HCT116 (cell line): ENCODE results near the gene HMGCLL1. TPM values are rescaled to one million over a fixed set of nuclear protein-coding genes. Genes with fewer than 3 reads are reported as not detected.

Experiments used
- ATAC-seq: fragments of 200-7000 bp; cut with Tn5 transposase; 2 replicates; pipeline ENCODE4 v1.9.1; 2020; ENCODE audit warnings: mild to moderate bottlenecking, moderate library complexity
- BruUV-seq: library from RNA; stranded (reverse); fragments of 400-500 nt; replicated peaks from 2 replicates; lab custom pipeline; 2021; lab: Mats Ljungman, UMichigan
- CTCF ChIA-PET: fragments of 300-600 bp; sonication (Branson Sonifier 250); formaldehyde crosslinking; loops from one replicate; lab custom pipeline; 2021; ENCODE audit warnings: antibody characterized with exemption; lab: Charles Lee
- POLR2A ChIA-PET: fragments of 300-600, 350-600 bp; sonication (Branson Sonifier 250); formaldehyde crosslinking; loops from one replicate; lab custom pipeline; 2021; ENCODE audit warnings: antibody characterized with exemption; lab: Charles Lee
- RAD21 ChIA-PET, 2 experiments: fragments of 300-600 bp; sonication (Branson Sonifier 250); formaldehyde crosslinking; loops; one replicate each; lab custom pipeline; 2023; ENCODE audit warnings: low total read pairs in 2 of 2; ENCODE audit not compliant: uncharacterized antibody in 2 of 2, unreplicated experiment in 2 of 2, low non-redundant PET in 1 of 2; lab: Charles Lee
- DNase-seq: peaks from one replicate; pipeline ENCODE4 v3.0.0-alpha.2; 2010; ENCODE audit warnings: low read depth, low spot score
- H2AFZ ChIP-seq: fragments of 200-600 bp; shearing (Covaris generic), sonication (generic); 2 replicates; pipeline ENCODE4 v1.6.1; 2017; ENCODE audit warnings: low read depth, mixed run types, mixed read lengths, antibody characterized with exemption, low read length; ENCODE audit not compliant: poor library complexity, severe bottlenecking
- H3K27ac ChIP-seq: 2 replicates; pipeline ENCODE4 v1.5.1; 2012; ENCODE audit warnings: low read depth, low read length
- H3K27me3 ChIP-seq: fragments of 200-600 bp; sonication (generic); 2 replicates; pipeline ENCODE4 v1.6.1; 2016; ENCODE audit warnings: mixed run types, low read length, mixed read lengths; ENCODE audit not compliant: insufficient read depth
- H3K36me3 ChIP-seq, 2 experiments: fragments of 200-500 bp in 1 of 2; fragments of 200-600 bp in 1 of 2; sonication (Bioruptor generic) in 1 of 2; sonication (generic) in 1 of 2; 2 replicates each; pipeline versions ENCODE4 v1.5.1 to v1.6.1; 2014 to 2016; ENCODE audit warnings: low read length in 2 of 2, inconsistent platforms in 1 of 2, mixed read lengths in 1 of 2, mixed run types in 1 of 2; ENCODE audit not compliant: insufficient read depth in 2 of 2, control insufficient read depth in 1 of 2
- H3K4me1 ChIP-seq, 2 experiments: fragments of 200-600 bp in 1 of 2; sonication (generic) in 1 of 2; 2 replicates each; pipeline versions ENCODE4 v1.5.1 to v1.6.1; 2012 to 2017; ENCODE audit warnings: low read length in 2 of 2, inconsistent platforms in 1 of 2, mild to moderate bottlenecking in 1 of 2, mixed read lengths in 1 of 2, mixed run types in 1 of 2, moderate library complexity in 1 of 2; ENCODE audit not compliant: insufficient read depth in 2 of 2, control insufficient read depth in 1 of 2
- H3K4me2 ChIP-seq: fragments of 200-600 bp; sonication (generic); 2 replicates; pipeline ENCODE4 v1.6.1; 2017; ENCODE audit warnings: mixed run types, low read length, mixed read lengths
- H3K4me3 ChIP-seq, 2 experiments: fragments of 200-600 bp in 1 of 2; sonication (generic) in 1 of 2; replicated peaks in 1 of 2; 2 replicates each; pipeline ENCODE4 v1.5.1; 2011 to 2016; ENCODE audit warnings: low read length in 2 of 2, control low read depth in 1 of 2, low read depth in 1 of 2, mild to moderate bottlenecking in 1 of 2, mixed read lengths in 1 of 2, mixed run types in 1 of 2
- H3K79me2 ChIP-seq: fragments of 200-600 bp; sonication (generic); 2 replicates; pipeline ENCODE4 v1.6.1; 2017; ENCODE audit warnings: mild to moderate bottlenecking, mixed run types, low read length, moderate library complexity, mixed read lengths; ENCODE audit not compliant: insufficient read depth
- H3K9ac ChIP-seq: fragments of 200-600 bp; sonication (generic); 2 replicates; pipeline ENCODE4 v1.6.1; 2016; ENCODE audit warnings: low read length, mixed read lengths
- H3K9me2 ChIP-seq: fragments of 200-600 bp; sonication (generic), shearing (Covaris generic); 2 replicates; pipeline ENCODE4 v1.6.1; 2017; ENCODE audit warnings: mixed run types, mild to moderate bottlenecking, moderate library complexity; ENCODE audit not compliant: insufficient read depth
- H3K9me3 ChIP-seq, 2 experiments: fragments of 200-500 bp in 1 of 2; fragments of 200-600 bp in 1 of 2; sonication (Bioruptor generic) in 1 of 2; sonication (generic) in 1 of 2; 2 replicates each; pipeline ENCODE4 v1.6.1; 2014 to 2017; ENCODE audit warnings: low read length in 2 of 2, mixed read lengths in 2 of 2, inconsistent platforms in 1 of 2, low read depth in 1 of 2, mild to moderate bottlenecking in 1 of 2, mixed run types in 1 of 2, moderate library complexity in 1 of 2; ENCODE audit not compliant: control insufficient read depth in 1 of 2, insufficient read depth in 1 of 2
- H4K20me1 ChIP-seq: fragments of 200-600 bp; sonication (generic), shearing (Covaris generic); 2 replicates; pipeline ENCODE4 v1.6.1; 2017; ENCODE audit warnings: mixed run types, mild to moderate bottlenecking, moderate library complexity; ENCODE audit not compliant: insufficient read depth
- CBX3 ChIP-seq: IDR thresholded peaks from 2 replicates; pipeline ENCODE4 v1.6.1; 2012; ENCODE audit warnings: low read depth
- CEBPB ChIP-seq: IDR thresholded peaks from 2 replicates; pipeline ENCODE4 v1.6.1; 2012; ENCODE audit warnings: low read depth
- EGR1 ChIP-seq: IDR thresholded peaks from 2 replicates; pipeline ENCODE4 v1.6.1; 2012; ENCODE audit warnings: low read depth
- ELF1 ChIP-seq: IDR thresholded peaks from 2 replicates; pipeline ENCODE4 v1.6.1; 2012; ENCODE audit warnings: low read depth, borderline replicate concordance
- EZH2phosphoT487 ChIP-seq: fragments of 200-600 bp; IDR thresholded peaks from 2 replicates; pipeline ENCODE4 v1.6.1; 2018; ENCODE audit warnings: antibody characterized with exemption, borderline replicate concordance
- FOSL1 ChIP-seq: IDR thresholded peaks from 2 replicates; pipeline ENCODE4 v1.6.1; 2012; ENCODE audit warnings: low read depth
- JUND ChIP-seq: IDR thresholded peaks from 2 replicates; pipeline ENCODE4 v1.6.1; 2012
- POLR2A ChIP-seq: IDR thresholded peaks from 2 replicates; pipeline ENCODE4 v1.7.0; 2011; ENCODE audit warnings: borderline replicate concordance; ENCODE audit not compliant: insufficient read depth, insufficient read length; ENCODE audit errors: extremely low read depth
- POLR2AphosphoS5 ChIP-seq: IDR thresholded peaks from 2 replicates; pipeline ENCODE4 v1.6.1; 2011; ENCODE audit warnings: mild to moderate bottlenecking, low read depth, low read length, moderate library complexity
- RAD21 ChIP-seq: IDR thresholded peaks from 2 replicates; pipeline ENCODE4 v1.6.1; 2012; ENCODE audit warnings: low read depth, mild to moderate bottlenecking
- SIN3A ChIP-seq: IDR thresholded peaks from 2 replicates; pipeline ENCODE4 v1.6.1; 2012; ENCODE audit warnings: low read depth
- SP1 ChIP-seq: IDR thresholded peaks from 2 replicates; pipeline ENCODE4 v1.6.1; 2012; ENCODE audit warnings: low read depth
- SRF ChIP-seq: IDR thresholded peaks from 2 replicates; pipeline ENCODE4 v1.6.1; 2012; ENCODE audit warnings: low read depth
- TCF7L2 ChIP-seq: IDR thresholded peaks from 2 replicates; pipeline ENCODE4 v1.7.0; 2011; ENCODE audit warnings: borderline replicate concordance, inconsistent platforms; ENCODE audit not compliant: insufficient read depth, insufficient read length; ENCODE audit errors: extremely low read depth
- YY1 ChIP-seq: IDR thresholded peaks from 2 replicates; pipeline ENCODE4 v1.6.1; 2011; ENCODE audit warnings: low read length, low read depth, moderate library complexity, mild to moderate bottlenecking; ENCODE audit not compliant: insufficient replicate concordance; ENCODE audit errors: extremely low read depth
- ZNF274 ChIP-seq: fragments of 200-500 bp; sonication (Bioruptor generic); IDR thresholded peaks from 2 replicates; pipeline ENCODE4 v1.6.1; 2014; ENCODE audit warnings: mild to moderate bottlenecking, low read depth, low read length, inconsistent platforms
- intact Hi-C: fragments of 100-400 bp; cut with micrococcal nuclease; formaldehyde crosslinking; loops from 2 replicates; pipeline ENCODE4 v1.10.0; 2022
- total RNA-seq: library from RNA; stranded (reverse); gene quantifications from one replicate; pipeline ENCODE4 v1.2.1, GENCODE V29; 2021; ENCODE audit not compliant: unreplicated experiment
- TF ChIP-seq, protein P1 (sequence below): IDR thresholded peaks from 2 replicates; pipeline ENCODE4 v1.6.1; 2012
- TF ChIP-seq, protein P2 (sequence below): IDR thresholded peaks from 2 replicates; pipeline ENCODE4 v1.6.1; 2011; ENCODE audit warnings: mild to moderate bottlenecking, low read length, moderate library complexity; ENCODE audit not compliant: insufficient replicate concordance; ENCODE audit errors: extremely low read depth
- TF ChIP-seq, protein P3 (sequence below): IDR thresholded peaks from 2 replicates; pipeline ENCODE4 v1.6.1; 2012

The HMGCLL1 gene
- total RNA-seq, 1 experiment from 2014 or later: not detected

DNA sequence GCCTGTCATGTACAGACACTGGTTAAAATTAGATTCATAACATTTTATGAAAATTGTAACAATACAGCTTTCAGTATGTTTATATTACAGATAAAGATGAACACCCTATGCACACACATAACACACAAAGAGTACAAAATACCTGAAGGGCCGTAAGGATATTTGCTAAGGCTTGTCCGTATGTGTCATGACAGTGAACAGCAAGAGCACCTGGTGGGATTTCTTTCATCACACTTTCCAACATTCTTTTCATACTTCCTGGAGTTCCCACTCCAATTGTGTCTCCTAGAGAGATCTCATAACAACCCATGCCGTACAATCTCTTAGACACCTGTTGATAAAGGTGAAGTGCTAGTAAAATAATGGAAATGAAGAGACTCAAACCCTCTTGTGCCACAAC, 83.7 kb downstream of the HMGCLL1 start:
- intact Hi-C loops: no loop called here
- BruUV-seq: no TSS peak
- ChIA-PET RAD21 (no interaction called here), CTCF (no interaction called here), POLR2A (no interaction called here)
- no peaks in the 10 kb centered on the region for H3K79me2 ChIP-seq
- H3K4me1 ChIP-seq: no peaks in the 10 kb centered on the region
- DNase-seq (no peak), ATAC-seq (no peak)
- H3K36me3 ChIP-seq: no peaks in the 10 kb centered on the region
- H3K27ac ChIP-seq: no peak overlapping the region
- TF ChIP-seq POLR2AphosphoS5 (no peak), RAD21 (no peak), ELF1 (no peak), SRF (no peak), TCF7L2 (no peak), CBX3 (no peak), EGR1 (no peak), JUND (no peak), YY1 (no peak), SIN3A (no peak), CEBPB (no peak), ZNF274 (no peak), POLR2A (no peak), SP1 (no peak), EZH2phosphoT487 (no peak), FOSL1 (no peak)
- TF ChIP-seq, protein P1, sequence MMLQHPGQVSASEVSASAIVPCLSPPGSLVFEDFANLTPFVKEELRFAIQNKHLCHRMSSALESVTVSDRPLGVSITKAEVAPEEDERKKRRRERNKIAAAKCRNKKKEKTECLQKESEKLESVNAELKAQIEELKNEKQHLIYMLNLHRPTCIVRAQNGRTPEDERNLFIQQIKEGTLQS: no peak
- TF ChIP-seq, protein P2, sequence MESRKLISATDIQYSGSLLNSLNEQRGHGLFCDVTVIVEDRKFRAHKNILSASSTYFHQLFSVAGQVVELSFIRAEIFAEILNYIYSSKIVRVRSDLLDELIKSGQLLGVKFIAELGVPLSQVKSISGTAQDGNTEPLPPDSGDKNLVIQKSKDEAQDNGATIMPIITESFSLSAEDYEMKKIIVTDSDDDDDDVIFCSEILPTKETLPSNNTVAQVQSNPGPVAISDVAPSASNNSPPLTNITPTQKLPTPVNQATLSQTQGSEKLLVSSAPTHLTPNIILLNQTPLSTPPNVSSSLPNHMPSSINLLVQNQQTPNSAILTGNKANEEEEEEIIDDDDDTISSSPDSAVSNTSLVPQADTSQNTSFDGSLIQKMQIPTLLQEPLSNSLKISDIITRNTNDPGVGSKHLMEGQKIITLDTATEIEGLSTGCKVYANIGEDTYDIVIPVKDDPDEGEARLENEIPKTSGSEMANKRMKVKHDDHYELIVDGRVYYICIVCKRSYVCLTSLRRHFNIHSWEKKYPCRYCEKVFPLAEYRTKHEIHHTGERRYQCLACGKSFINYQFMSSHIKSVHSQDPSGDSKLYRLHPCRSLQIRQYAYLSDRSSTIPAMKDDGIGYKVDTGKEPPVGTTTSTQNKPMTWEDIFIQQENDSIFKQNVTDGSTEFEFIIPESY: no peak
- TF ChIP-seq, protein P3, sequence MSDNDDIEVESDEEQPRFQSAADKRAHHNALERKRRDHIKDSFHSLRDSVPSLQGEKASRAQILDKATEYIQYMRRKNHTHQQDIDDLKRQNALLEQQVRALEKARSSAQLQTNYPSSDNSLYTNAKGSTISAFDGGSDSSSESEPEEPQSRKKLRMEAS: no peak
- peaks cover 24% of the 10 kb centered on the region for H3K27me3 ChIP-seq
- no peaks in the 10 kb centered on the region for H3K9me2 ChIP-seq
- H3K4me3 ChIP-seq: no peak overlapping the region
- no peak overlapping the region for H3K9ac ChIP-seq
- H3K9me3 ChIP-seq: no peaks in the 10 kb centered on the region
- H4K20me1 ChIP-seq: no peaks in the 10 kb centered on the region
- no peak overlapping the region for H2AFZ ChIP-seq
- H3K4me2 ChIP-seq: no peak overlapping the region
